HepG2 (cell line): ENCODE results near the gene TRPT1. TPM values are rescaled to one million over a fixed set of nuclear protein-coding genes. Genes with fewer than 3 reads are reported as not detected.

ENCODE experiments used
- EED ChIP-seq: sonication (generic); formaldehyde crosslinking; IDR thresholded peaks from 2 replicates; pipeline ENCODE4 v1.5.0; 2020; ENCODE audit warnings: mild to moderate bottlenecking, missing genetic modification reagents
- KAT2B ChIP-seq: fragments of 150-350 bp; IDR thresholded peaks from 2 replicates; pipeline ENCODE4 v1.6.1; 2014; ENCODE audit warnings: low read depth, low read length, borderline replicate concordance
- KLF11 ChIP-seq: IDR thresholded peaks from 2 replicates; pipeline ENCODE4 v1.6.1; 2016; ENCODE audit warnings: missing compliant biosample characterization
- MAFG ChIP-seq: sonication (generic); formaldehyde crosslinking; IDR thresholded peaks from 2 replicates; pipeline ENCODE4 v1.5.1; 2020; ENCODE audit warnings: mild to moderate bottlenecking, missing genetic modification reagents
- NFATC3 ChIP-seq: sonication (generic); formaldehyde crosslinking; IDR thresholded peaks from 2 replicates; pipeline ENCODE4 v1.5.1; 2020; ENCODE audit warnings: mild to moderate bottlenecking, missing genetic modification reagents
- RAD21 ChIP-seq: fragments of 450-650 bp; formaldehyde crosslinking; IDR thresholded peaks from 2 replicates; pipeline ENCODE4 v1.5.0; 2020; ENCODE audit warnings: mild to moderate bottlenecking
- RARG ChIP-seq: sonication (generic); formaldehyde crosslinking; IDR thresholded peaks from 2 replicates; pipeline ENCODE4 v1.4.0; 2020; ENCODE audit warnings: low read depth, mild to moderate bottlenecking, missing genetic modification reagents
- SP2 ChIP-seq: sonication (generic); formaldehyde crosslinking; IDR thresholded peaks from 2 replicates; pipeline ENCODE4 v1.5.1; 2020; ENCODE audit warnings: mild to moderate bottlenecking, missing genetic modification reagents
- SPEN ChIP-seq: sonication (generic); formaldehyde crosslinking; IDR thresholded peaks from 2 replicates; pipeline ENCODE4 v1.5.1; 2020; ENCODE audit warnings: low read depth, mild to moderate bottlenecking, missing genetic modification reagents
- TFE3 ChIP-seq: IDR thresholded peaks from 2 replicates; pipeline ENCODE4 v1.6.1; 2016
- TOE1 ChIP-seq: sonication (generic); formaldehyde crosslinking; IDR thresholded peaks from 2 replicates; pipeline ENCODE4 v1.4.0; 2020; ENCODE audit warnings: mild to moderate bottlenecking, missing genetic modification reagents
- ZFP36L2 ChIP-seq: sonication (generic); formaldehyde crosslinking; IDR thresholded peaks from 2 replicates; pipeline ENCODE4 v1.4.0; 2020; ENCODE audit warnings: missing genetic modification reagents
- ZNF124 ChIP-seq: sonication (generic); formaldehyde crosslinking; IDR thresholded peaks from 2 replicates; pipeline ENCODE4 v1.4.0; 2020; ENCODE audit warnings: missing genetic modification reagents
- ZNF256 ChIP-seq: sonication (generic); formaldehyde crosslinking; conservative IDR thresholded peaks from 2 replicates; pipeline ENCODE4 v1.4.0; 2020; ENCODE audit warnings: missing genetic modification reagents
- ZNF296 ChIP-seq: sonication (generic); formaldehyde crosslinking; conservative IDR thresholded peaks from 2 replicates; pipeline ENCODE4 v1.5.0; 2020; ENCODE audit warnings: mild to moderate bottlenecking, missing genetic modification reagents
- ZNF367 ChIP-seq: sonication (generic); formaldehyde crosslinking; IDR thresholded peaks from 2 replicates; pipeline ENCODE4 v1.4.0; 2020; ENCODE audit warnings: missing genetic modification reagents, borderline replicate concordance
- ZNF562 ChIP-seq: sonication (generic); formaldehyde crosslinking; IDR thresholded peaks from 2 replicates; pipeline ENCODE4 v1.8.0; 2022; ENCODE audit warnings: missing genetic modification reagents, borderline replicate concordance
- ZNF563 ChIP-seq: sonication (generic); formaldehyde crosslinking; IDR thresholded peaks from 2 replicates; pipeline ENCODE4 v1.8.0; 2022; ENCODE audit warnings: mild to moderate bottlenecking, moderate library complexity, missing genetic modification reagents
- ZNF687 ChIP-seq: sonication (generic); formaldehyde crosslinking; IDR thresholded peaks from 2 replicates; pipeline ENCODE4 v1.5.1; 2020; ENCODE audit warnings: mild to moderate bottlenecking, missing genetic modification reagents, moderate library complexity
- ZSCAN22 ChIP-seq: sonication (generic); formaldehyde crosslinking; IDR thresholded peaks from 2 replicates; pipeline ENCODE4 v1.4.0; 2020; ENCODE audit warnings: mild to moderate bottlenecking, missing genetic modification reagents
- polyA plus RNA-seq, 8 experiments: library from polyadenylated mRNA; depleted of rRNA in 3 of 8; stranded (reverse) in 7 of 8; unstranded in 1 of 8; fragments of >200 nt; fragmentation: Illumina TruSeq in 4 of 8; extraction: Trizol in 4 of 8; gene quantifications; 2 replicates each; pipeline versions ENCODE4 v1.2.1 to v1.2.3, GENCODE V29; 2011 to 2016; ENCODE audit warnings: low read depth in 4 of 8, missing spikeins in 1 of 8, mixed read lengths in 1 of 8; ENCODE audit not compliant: insufficient read depth in 1 of 8
- total RNA-seq, 5 experiments: library from RNA; depleted of rRNA; stranded (reverse); fragments of >200 nt; fragmentation: Illumina TruSeq; extraction: Trizol; gene quantifications; 2 replicates each; pipeline ENCODE4 v1.2.3, GENCODE V29; 2016; ENCODE audit warnings: low read depth in 1 of 5
- TF ChIP-seq, protein P1 (sequence below): sonication (generic); formaldehyde crosslinking; IDR thresholded peaks from 2 replicates; pipeline ENCODE4 v1.4.0; 2020; ENCODE audit warnings: missing genetic modification reagents
- TF ChIP-seq, protein P2 (sequence below): sonication (generic); formaldehyde crosslinking; IDR thresholded peaks from 2 replicates; pipeline ENCODE4 v1.4.0; 2020; ENCODE audit warnings: missing genetic modification reagents

TRPT1 gene
- total and polyA plus RNA-seq, 2 of the 13 experiments (the other 11 are each of a cell fraction or from before 2014, with no cell fraction given): 24.8 to 40.7 TPM

GRCh38 chr11:64181506-64182411 is 44.2 kb downstream of the TRPT1 start (continued):
- TF ChIP-seq RAD21 (no peak), ZNF256 (CRISPR knock-in tag) (no peak), ZNF687 (CRISPR knock-in tag) (peak; percentile 90), RARG (no peak), ZNF124 (CRISPR knock-in tag) (no peak), ZNF367 (no peak), ZNF296 (CRISPR knock-in tag) (no peak), MAFG (no peak), KLF11 (no peak), SPEN (CRISPR knock-in tag) (peak; percentile 52; the same call in 1 of the 2 replicates), TFE3 (CRISPR knock-in tag) (peak; percentile 85), SP2 (no peak), ZNF562 (CRISPR knock-in tag) (no peak), ZFP36L2 (CRISPR knock-in tag) (no peak), KAT2B (no peak), ZNF563 (CRISPR knock-in tag) (no peak), ZSCAN22 (CRISPR knock-in tag) (no peak), EED (CRISPR knock-in tag) (no peak), NFATC3 (0 out of 2 replicates have a peak, but pooled peaks have one; percentile 15), TOE1 (CRISPR knock-in tag) (no peak)
- TF ChIP-seq, protein P1, sequence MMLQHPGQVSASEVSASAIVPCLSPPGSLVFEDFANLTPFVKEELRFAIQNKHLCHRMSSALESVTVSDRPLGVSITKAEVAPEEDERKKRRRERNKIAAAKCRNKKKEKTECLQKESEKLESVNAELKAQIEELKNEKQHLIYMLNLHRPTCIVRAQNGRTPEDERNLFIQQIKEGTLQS (CRISPR knock-in tag): 0 out of 2 replicates have a peak, but pooled peaks have one; percentile 54
- TF ChIP-seq, protein P2, sequence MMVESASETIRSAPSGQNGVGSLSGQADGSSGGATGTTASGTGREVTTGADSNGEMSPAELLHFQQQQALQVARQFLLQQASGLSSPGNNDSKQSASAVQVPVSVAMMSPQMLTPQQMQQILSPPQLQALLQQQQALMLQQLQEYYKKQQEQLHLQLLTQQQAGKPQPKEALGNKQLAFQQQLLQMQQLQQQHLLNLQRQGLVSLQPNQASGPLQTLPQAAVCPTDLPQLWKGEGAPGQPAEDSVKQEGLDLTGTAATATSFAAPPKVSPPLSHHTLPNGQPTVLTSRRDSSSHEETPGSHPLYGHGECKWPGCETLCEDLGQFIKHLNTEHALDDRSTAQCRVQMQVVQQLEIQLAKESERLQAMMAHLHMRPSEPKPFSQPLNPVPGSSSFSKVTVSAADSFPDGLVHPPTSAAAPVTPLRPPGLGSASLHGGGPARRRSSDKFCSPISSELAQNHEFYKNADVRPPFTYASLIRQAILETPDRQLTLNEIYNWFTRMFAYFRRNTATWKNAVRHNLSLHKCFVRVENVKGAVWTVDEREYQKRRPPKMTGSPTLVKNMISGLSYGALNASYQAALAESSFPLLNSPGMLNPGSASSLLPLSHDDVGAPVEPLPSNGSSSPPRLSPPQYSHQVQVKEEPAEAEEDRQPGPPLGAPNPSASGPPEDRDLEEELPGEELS (CRISPR knock-in tag): no peak
